Hepatocyte (in vitro differentiated cells): ENCODE data around the gene MYBPC1. TPM values are rescaled to one million over a fixed set of nuclear protein-coding genes. Genes with fewer than 3 reads are reported as not detected.

Experiments used
- DNase-seq: peaks from one replicate; pipeline ENCODE4 v3.0.0-alpha.2; 2016; ENCODE audit warnings: low spot score
- H2AFZ ChIP-seq: fragments of 200-600 bp; sonication (generic); 2 replicates; pipeline ENCODE4 v1.6.0; 2016; ENCODE audit warnings: antibody characterized with exemption, mild to moderate bottlenecking
- H3K27ac ChIP-seq: fragments of 200-600 bp; sonication (generic); 2 replicates; pipeline ENCODE4 v1.5.1; 2016; ENCODE audit warnings: mild to moderate bottlenecking
- H3K27me3 ChIP-seq: fragments of 200-600 bp; sonication (generic); 2 replicates; pipeline ENCODE4 v1.6.1; 2016
- H3K36me3 ChIP-seq: fragments of 200-600 bp; sonication (generic); replicated peaks from 2 replicates; pipeline ENCODE4 v1.5.1; 2016; ENCODE audit warnings: low read depth; ENCODE audit not compliant: insufficient read depth
- H3K4me1 ChIP-seq: fragments of 200-600 bp; sonication (generic); 2 replicates; pipeline ENCODE4 v1.5.1; 2016; ENCODE audit warnings: mild to moderate bottlenecking, moderate library complexity; ENCODE audit not compliant: insufficient read depth
- H3K4me2 ChIP-seq: fragments of 200-600 bp; sonication (generic); 2 replicates; pipeline ENCODE4 v1.6.0; 2016
- H3K4me3 ChIP-seq: fragments of 200-600 bp; sonication (generic); 2 replicates; pipeline ENCODE4 v1.5.1; 2016; ENCODE audit warnings: mild to moderate bottlenecking
- H3K79me2 ChIP-seq: fragments of 200-600 bp; sonication (generic); 2 replicates; pipeline ENCODE4 v1.6.0; 2017; ENCODE audit warnings: mild to moderate bottlenecking
- H3K9me2 ChIP-seq: fragments of 200-600 bp; sonication (generic); replicated peaks from 2 replicates; pipeline ENCODE4 v1.6.0; 2017; ENCODE audit warnings: mild to moderate bottlenecking; ENCODE audit not compliant: insufficient read depth
- H3K9me3 ChIP-seq: fragments of 200-600 bp; sonication (generic); 2 replicates; pipeline ENCODE4 v1.5.1; 2016; ENCODE audit warnings: low read depth, mild to moderate bottlenecking
- H4K20me1 ChIP-seq: fragments of 200-600 bp; sonication (generic); 2 replicates; pipeline ENCODE4 v1.6.0; 2016; ENCODE audit warnings: mild to moderate bottlenecking; ENCODE audit not compliant: insufficient read depth, poor library complexity, severe bottlenecking
- CTCF ChIP-seq: fragments of 200-600 bp; sonication (generic); IDR thresholded peaks from 2 replicates; pipeline ENCODE4 v1.5.1; 2016; ENCODE audit warnings: antibody characterized with exemption, mild to moderate bottlenecking; ENCODE audit not compliant: poor library complexity
- EZH2 ChIP-seq: fragments of 200-600 bp; sonication (generic); IDR thresholded peaks from 2 replicates; pipeline ENCODE4 v1.6.1; 2016; ENCODE audit warnings: antibody characterized with exemption, mild to moderate bottlenecking, borderline replicate concordance
- EZH2phosphoT487 ChIP-seq: fragments of 200-600 bp; sonication (generic); IDR thresholded peaks from one replicate; pipeline ENCODE4 v1.6.1; 2018; ENCODE audit warnings: antibody characterized with exemption, mild to moderate bottlenecking, low read depth, moderate library complexity; ENCODE audit not compliant: unreplicated experiment, severe bottlenecking
- WGBS: methylation state at CpG from one replicate; pipeline ENCODE4 v1.1.6; 2016; ENCODE audit warnings: low lambda C conversion rate; ENCODE audit errors: missing lambda C conversion rate; 5-methylcytosine and 5-hydroxymethylcytosine counted together
- polyA plus RNA-seq: library from polyadenylated mRNA; unstranded; fragments of >200 nt; fragmentation: Nextera tagmentation; extraction: Ambion mirVana; gene quantifications from 2 replicates; pipeline ENCODE4 v1.2.1, GENCODE V29; 2016
- total RNA-seq: library from RNA; depleted of rRNA; stranded (reverse); fragments of >200 nt; gene quantifications from 2 replicates; pipeline ENCODE4 v1.2.3, GENCODE V29; 2014

MYBPC1 gene
- total and polyA plus RNA-seq, 2 experiments from 2014 or later, result 1.7 to 3.4 TPM

GRCh38 chr12:101698800-101699347, 104.1 kb downstream of the MYBPC1 start:
- Histone ChIP-seq H3K4me1 (peaks cover 21% of the 10 kb centered on the region), H3K4me2 (peak overlapping the region; percentile 95)

GRCh38 chr12:101700299-101700820, 105.6 kb downstream of the MYBPC1 start:
- no peak overlapping the region for H3K27ac ChIP-seq
- 84% methylated on average over 2 of the region's 2 CpGs for WGBS

More at GRCh38 chr12:101698800-101699347, 104.1 kb downstream of the MYBPC1 start:
- H2AFZ ChIP-seq, result peak overlapping the region; percentile 79
- peak overlapping the region; percentile 66 for H3K4me3 ChIP-seq
- peaks cover 58% of the 10 kb centered on the region for H3K79me2 ChIP-seq
- no peaks in the 10 kb centered on the region for H3K36me3 ChIP-seq
- TF ChIP-seq CTCF (peak; percentile 20), EZH2phosphoT487 (no peak)
- no peaks in the 10 kb centered on the region for H3K9me3 ChIP-seq
- H3K9me2 ChIP-seq, result no peaks in the 10 kb centered on the region
- H3K27ac ChIP-seq, result peak overlapping the region; percentile 91
- no peak for DNase-seq
- 76% methylated on average over 12 of the region's 12 CpGs for WGBS
- peaks cover 26% of the 10 kb centered on the region for H4K20me1 ChIP-seq
- H3K27me3 ChIP-seq, result no peaks in the 10 kb centered on the region

GRCh38 chr12:101703487-101703886, 108.7 kb downstream of the MYBPC1 start:
- Histone ChIP-seq H3K27me3 (no peaks in the 10 kb centered on the region), H3K27ac (no peak overlapping the region), H3K4me3 (no peak overlapping the region), H2AFZ (no peak overlapping the region), H4K20me1 (peaks cover 41% of the 10 kb centered on the region), H3K4me2 (no peak overlapping the region), H3K4me1 (peaks cover 20% of the 10 kb centered on the region), H3K36me3 (no peaks in the 10 kb centered on the region), H3K9me2 (no peaks in the 10 kb centered on the region), H3K79me2 (peaks cover 85% of the 10 kb centered on the region), H3K9me3 (no peaks in the 10 kb centered on the region)
- TF ChIP-seq EZH2, result no peak
- TF ChIP-seq CTCF, result no peak
- TF ChIP-seq EZH2phosphoT487, result no peak
- WGBS, result 70% methylated on average over 3 of the region's 3 CpGs
- no peak for DNase-seq

More at GRCh38 chr12:101700299-101700820, 105.6 kb downstream of the MYBPC1 start:
- no peaks in the 10 kb centered on the region for H3K36me3 ChIP-seq
- H2AFZ ChIP-seq, result no peak overlapping the region
- H3K79me2 ChIP-seq, result peaks cover 63% of the 10 kb centered on the region
- H3K9me3 ChIP-seq, result no peaks in the 10 kb centered on the region
- DNase-seq, result no peak
- no peak overlapping the region for H3K4me3 ChIP-seq
- no peaks in the 10 kb centered on the region for H3K9me2 ChIP-seq
- peak overlapping the region; percentile 95 for H3K4me2 ChIP-seq
- no peaks in the 10 kb centered on the region for H3K27me3 ChIP-seq
- peaks cover 26% of the 10 kb centered on the region for H4K20me1 ChIP-seq
- peaks cover 21% of the 10 kb centered on the region for H3K4me1 ChIP-seq
- TF ChIP-seq EZH2phosphoT487 (no peak), CTCF (no peak), EZH2 (no peak)
